Uterus (tissue), 2 donors: ENCODE results near the gene KLB.

ENCODE experiments used
- POLR2A ChIP-seq, 2 donors: fragments of 450-650 bp; IDR thresholded peaks; one replicate each; pipeline ENCODE4 v1.6.1; 2016; ENCODE audit warnings: antibody characterized with exemption in 2 of 2, mild to moderate bottlenecking in 1 of 2, moderate library complexity in 1 of 2
- TF ChIP-seq, protein P1 (sequence below), 4 experiments: fragments of 200-600 bp in 2 of 4; fragments of 450-650 bp in 2 of 4; sonication (generic) in 2 of 4; IDR thresholded peaks; one replicate each; pipeline ENCODE4 v1.5.1; 2016 to 2019; ENCODE audit warnings: antibody characterized with exemption in 4 of 4, mild to moderate bottlenecking in 2 of 4, moderate library complexity in 1 of 4

DNA sequence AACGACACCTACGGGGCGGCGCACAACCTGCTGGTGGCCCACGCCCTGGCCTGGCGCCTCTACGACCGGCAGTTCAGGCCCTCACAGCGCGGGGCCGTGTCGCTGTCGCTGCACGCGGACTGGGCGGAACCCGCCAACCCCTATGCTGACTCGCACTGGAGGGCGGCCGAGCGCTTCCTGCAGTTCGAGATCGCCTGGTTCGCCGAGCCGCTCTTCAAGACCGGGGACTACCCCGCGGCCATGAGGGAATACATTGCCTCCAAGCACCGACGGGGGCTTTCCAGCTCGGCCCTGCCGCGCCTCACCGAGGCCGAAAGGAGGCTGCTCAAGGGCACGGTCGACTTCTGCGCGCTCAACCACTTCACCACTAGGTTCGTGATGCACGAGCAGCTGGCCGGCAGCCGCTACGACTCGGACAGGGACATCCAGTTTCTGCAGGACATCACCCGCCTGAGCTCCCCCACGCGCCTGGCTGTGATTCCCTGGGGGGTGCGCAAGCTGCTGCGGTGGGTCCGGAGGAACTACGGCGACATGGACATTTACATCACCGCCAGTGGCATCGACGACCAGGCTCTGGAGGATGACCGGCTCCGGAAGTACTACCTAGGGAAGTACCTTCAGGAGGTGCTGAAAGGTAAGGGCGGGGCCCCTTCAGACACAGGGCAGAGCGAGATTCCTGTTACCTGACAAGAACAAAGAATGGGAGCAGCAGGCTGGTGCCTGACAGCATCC is 40.3 kb downstream of the KLB start:
- TF ChIP-seq, protein P1, sequence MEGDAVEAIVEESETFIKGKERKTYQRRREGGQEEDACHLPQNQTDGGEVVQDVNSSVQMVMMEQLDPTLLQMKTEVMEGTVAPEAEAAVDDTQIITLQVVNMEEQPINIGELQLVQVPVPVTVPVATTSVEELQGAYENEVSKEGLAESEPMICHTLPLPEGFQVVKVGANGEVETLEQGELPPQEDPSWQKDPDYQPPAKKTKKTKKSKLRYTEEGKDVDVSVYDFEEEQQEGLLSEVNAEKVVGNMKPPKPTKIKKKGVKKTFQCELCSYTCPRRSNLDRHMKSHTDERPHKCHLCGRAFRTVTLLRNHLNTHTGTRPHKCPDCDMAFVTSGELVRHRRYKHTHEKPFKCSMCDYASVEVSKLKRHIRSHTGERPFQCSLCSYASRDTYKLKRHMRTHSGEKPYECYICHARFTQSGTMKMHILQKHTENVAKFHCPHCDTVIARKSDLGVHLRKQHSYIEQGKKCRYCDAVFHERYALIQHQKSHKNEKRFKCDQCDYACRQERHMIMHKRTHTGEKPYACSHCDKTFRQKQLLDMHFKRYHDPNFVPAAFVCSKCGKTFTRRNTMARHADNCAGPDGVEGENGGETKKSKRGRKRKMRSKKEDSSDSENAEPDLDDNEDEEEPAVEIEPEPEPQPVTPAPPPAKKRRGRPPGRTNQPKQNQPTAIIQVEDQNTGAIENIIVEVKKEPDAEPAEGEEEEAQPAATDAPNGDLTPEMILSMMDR (IDR thresholded peaks at IDR 0.05) = peak in 1 of 4 experiments; percentile 5
- TF ChIP-seq POLR2A (IDR thresholded peaks at IDR 0.05) = no peak
